AML-193 (cell line): ENCODE measurements around the gene STK16.
"Not testable (repeated sequence)": the region's sequence is repeated elsewhere in the genome, so short reads cannot be mapped to it uniquely, and the experiment has no call there.

Experiments used
- DNase-seq, 2 experiments: peaks; one replicate each; lab custom pipeline; 2025; lab: John Stamatoyannopoulos, UW

STK16 gene

DNA sequence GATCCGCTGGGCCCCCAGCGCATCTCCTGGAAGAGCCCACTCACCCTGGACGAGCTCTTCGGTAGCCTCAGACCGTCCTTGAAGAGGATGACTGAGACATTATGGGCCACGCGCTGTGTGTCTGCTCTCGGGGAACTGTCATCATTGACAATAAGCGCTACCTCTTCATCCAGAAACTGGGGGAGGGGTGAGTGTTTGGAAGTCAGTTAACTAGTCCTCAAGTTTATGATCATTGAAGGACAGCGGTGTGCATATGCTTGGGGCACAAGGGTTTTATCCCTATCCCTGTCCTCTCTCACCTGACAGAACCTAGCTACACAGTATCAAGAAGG lies 586 bp downstream of the STK16 start:
- no peak for DNase-seq

DNA sequence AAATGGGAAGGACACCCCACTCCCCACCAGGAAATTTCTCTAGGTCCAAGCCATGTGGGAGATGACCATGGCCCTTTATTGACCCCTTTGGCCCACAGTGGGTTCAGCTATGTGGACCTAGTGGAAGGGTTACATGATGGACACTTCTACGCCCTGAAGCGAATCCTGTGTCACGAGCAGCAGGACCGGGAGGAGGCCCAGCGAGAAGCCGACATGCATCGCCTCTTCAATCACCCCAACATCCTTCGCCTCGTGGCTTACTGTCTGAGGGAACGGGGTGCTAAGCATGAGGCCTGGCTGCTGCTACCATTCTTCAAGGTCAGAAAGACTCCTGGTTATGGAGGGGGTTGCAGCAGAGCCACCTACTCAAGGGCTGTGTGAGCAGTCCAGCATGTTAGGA lies 1.3 kb downstream of the STK16 start:
- no peak for DNase-seq

DNA sequence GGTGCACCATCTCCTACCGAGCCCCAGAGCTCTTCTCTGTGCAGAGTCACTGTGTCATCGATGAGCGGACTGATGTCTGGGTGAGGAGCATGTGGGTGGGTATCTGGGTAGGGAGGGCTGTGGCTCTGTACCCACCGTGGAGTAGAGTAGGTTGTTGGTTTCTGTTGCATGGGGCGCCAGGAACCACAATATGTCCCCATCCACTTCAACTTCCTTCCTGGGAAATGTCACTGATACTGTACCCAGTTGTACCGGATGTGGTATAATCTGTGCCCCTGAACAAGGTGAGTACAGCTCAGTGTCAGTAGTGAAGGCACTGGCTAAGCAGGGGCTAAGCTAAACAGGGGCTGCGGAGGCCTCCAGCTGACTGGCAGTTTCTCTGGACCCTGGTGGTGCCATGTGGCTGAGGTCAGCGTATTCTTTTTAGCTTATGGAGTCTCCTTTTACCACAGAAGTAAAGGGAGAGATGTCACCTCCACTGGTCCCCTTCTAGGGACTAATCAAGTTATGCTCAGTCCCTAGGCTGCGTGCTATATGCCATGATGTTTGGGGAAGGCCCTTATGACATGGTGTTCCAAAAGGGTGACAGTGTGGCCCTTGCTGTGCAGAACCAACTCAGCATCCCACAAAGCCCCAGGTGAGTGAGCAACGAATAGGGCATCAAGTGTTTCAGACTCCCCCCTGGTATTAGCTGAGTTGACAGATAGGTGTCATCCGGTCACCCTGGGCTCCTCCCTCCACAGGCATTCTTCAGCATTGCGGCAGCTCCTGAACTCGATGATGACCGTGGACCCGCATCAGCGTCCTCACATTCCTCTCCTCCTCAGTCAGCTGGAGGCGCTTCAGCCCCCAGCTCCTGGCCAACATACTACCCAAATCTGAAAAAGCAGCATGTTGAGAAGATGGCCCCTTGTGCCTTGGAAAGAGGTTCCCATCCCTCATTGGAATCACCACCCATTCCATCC lies 2.7 kb downstream of the STK16 start:
- peak; percentile 49 to 52 for DNase-seq

DNA sequence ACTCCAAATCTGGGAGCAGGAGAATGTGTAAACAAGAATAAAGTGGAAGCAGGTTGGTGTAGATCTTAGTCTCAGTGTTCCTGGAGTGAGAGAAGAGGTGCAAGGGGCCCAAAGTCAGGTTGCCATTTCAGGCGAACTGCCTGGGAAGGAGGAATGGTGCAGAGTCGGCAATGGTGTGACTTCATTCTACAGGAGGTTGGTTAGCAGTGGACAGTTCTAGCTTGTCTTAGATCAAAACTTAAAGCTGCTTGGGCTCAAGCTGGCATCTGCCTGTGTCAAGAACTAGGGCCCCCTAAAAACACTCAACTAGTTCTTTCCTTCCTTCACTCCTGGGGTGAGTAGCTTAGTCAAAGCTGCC lies 3.5 kb downstream of the STK16 start:
- DNase-seq: no peak

DNA sequence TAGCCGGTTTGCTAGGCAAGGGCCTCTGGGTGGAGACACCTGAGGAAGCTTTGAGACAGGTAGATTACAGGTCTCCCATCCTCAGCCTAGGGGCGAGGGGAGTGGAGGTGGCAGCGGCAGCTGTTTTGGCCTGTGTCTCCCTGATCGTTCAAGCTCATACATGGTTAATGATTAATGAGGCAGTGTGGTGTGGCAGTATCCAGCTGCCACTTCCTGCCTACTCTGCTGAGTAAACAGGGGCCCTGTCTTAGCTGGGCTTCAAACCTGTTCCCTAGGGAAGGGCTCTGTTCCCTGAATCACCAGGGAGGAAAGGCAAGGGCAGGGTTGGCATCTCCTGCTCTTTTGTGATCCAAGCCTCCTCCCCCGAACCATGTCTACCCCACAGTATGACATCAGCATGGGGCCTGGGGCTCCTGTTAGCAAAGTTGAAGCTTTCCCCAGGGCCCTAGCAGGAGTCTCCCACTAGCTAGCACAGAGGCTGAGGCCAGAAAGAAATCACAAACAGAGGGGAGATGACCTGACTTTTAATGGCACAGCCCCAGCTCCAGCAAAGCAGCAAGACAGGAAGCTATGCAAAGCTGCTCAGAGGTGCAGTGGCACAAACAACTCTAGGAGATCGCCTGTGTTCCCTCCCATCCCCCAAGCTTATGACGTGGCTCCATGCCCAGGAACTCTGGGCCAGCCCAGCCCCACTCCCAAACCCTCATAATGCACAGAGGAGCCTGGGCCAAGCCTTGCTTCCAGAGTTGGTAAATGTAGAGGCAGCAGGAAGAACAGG lies 4.1 kb downstream of the STK16 start:
- peak; percentile 82 to 84 for DNase-seq

DNA sequence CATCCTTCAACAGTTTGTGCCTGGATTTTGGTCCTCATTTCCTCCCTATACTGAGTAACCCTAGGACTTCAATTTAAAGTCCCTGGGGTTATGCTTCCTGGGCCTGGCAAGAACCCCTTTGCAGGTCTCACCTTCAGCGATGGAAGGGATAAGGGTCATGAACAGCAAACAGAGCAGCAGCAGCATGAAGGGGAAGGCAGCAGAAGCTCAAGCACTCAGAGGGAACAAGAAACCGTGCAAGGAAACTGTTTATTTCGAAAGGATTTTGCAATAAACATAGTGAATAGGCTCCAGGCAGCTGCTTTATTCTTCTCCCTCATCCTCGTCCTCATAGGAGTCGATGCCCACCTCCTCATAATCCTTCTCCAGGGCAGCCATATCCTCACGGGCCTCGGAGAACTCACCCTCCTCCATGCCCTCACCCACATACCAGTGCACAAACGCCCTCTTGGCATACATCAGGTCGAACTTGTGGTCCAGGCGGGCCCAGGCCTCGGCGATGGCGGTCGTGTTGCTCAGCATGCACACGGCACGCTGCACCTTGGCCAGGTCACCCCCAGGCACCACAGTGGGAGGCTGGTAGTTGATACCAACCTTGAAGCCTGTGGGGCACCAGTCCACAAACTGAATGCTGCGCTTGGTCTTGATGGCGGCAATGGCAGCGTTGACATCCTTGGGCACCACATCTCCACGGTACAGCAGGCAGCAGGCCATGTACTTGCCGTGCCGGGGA lies 4.9 kb downstream of the STK16 start:
- peak; percentile 58 to 69 for DNase-seq

DNA sequence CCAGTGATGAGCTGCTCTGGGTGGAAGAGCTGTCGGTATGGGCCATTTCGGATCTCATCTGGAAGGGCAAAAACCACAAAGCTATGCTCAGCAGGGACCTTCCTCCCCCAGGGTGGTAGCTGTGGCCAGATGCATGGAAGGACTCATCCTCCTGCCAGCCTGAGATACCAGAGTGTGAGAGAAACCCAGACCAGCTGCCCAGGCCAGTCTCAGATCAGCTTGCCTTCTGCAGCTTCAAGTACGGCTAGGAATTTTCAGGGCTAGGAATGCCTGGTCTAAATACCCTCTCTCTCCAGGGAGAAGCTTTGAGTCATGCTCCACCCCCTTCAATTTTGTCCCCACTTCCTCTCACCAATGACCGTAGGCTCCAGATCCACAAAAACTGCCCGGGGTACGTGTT lies 6.4 kb downstream of the STK16 start:
- no peak for DNase-seq

DNA sequence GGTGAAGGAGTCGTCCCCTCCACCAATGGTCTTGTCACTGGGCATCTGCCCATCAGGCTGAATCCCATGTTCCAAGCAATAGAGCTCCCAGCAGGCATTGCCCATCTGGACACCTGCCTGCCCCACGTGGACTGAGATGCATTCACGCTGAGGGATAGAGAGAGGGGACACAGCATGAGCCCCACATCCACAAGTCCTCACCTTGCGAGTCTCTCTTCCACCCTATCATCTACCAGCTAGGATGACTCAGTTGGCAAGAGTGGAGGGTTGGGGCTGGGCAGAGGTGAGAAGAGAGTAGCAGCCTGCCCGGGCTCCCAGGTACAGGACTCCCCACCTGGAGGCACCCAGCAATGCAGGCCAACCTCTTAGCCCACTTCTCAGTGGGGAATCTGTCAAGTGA lies 6.8 kb downstream of the STK16 start:
- DNase-seq: no peak

DNA sequence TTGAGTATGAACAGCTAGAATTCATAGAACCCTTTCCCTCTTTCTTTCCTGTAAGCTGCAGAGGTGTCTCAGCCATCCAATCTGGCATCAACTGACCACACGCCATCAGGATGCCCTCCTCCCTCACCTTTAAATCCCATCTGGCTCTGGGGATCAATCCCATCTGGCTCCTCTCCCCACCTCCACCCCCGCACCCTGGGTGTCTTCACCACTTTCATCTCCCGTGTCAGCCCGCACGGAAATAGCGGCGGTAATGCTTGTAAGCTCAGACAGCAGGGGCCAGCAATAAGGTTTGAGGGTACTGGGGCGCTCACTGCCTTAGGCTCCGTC lies 7.3 kb downstream of the STK16 start:
- DNase-seq: no peak

DNA sequence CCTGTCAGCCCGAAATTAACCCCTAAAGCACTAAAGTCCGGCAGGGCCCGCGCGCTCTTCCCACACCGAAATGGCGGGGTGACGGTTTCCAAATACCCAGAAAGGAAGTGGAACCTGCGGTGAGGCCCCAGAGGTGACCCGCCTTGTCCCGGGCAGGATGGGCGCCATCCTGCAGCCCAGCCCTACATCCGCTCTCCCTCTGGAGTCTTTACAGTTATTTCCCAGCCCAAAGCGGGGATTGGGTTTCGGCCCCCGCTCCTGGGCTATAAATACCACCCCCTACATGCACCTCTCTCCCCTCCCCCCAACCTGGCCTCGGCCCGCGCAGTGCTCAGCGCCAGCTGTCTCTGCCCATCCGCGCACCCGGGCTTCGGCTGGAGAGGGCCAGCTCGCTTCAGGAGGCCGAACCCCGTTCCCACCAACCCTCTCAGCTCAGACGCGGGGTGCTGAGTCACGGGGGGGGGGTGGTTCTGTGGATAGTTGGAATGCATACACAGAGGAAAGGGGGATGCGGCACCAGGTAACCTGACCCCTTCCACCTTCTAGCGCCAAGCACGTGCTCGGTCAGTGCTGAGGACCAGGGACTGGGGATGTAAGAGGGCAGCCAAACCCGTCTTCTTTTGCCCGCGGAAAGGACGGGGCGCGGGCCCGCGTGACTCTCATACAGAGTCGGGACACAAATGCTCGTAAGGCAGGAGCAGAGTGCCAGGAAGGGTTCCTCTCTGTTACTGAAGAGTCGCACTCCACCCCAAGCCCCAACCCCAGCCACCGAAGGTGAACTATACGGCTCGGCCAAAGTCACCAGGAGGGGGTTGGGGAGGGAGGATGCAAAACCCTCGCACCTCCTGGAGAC lies 7.8 kb downstream of the STK16 start, which contains the start of gene TUBA4B:
TUBA4B (plus strand) TSS at position 344 of the 853 bp plus-strand sequence; CDS start at position 509, 165 bp downstream.
- DNase-seq: peak; percentile 39 to 42

DNA sequence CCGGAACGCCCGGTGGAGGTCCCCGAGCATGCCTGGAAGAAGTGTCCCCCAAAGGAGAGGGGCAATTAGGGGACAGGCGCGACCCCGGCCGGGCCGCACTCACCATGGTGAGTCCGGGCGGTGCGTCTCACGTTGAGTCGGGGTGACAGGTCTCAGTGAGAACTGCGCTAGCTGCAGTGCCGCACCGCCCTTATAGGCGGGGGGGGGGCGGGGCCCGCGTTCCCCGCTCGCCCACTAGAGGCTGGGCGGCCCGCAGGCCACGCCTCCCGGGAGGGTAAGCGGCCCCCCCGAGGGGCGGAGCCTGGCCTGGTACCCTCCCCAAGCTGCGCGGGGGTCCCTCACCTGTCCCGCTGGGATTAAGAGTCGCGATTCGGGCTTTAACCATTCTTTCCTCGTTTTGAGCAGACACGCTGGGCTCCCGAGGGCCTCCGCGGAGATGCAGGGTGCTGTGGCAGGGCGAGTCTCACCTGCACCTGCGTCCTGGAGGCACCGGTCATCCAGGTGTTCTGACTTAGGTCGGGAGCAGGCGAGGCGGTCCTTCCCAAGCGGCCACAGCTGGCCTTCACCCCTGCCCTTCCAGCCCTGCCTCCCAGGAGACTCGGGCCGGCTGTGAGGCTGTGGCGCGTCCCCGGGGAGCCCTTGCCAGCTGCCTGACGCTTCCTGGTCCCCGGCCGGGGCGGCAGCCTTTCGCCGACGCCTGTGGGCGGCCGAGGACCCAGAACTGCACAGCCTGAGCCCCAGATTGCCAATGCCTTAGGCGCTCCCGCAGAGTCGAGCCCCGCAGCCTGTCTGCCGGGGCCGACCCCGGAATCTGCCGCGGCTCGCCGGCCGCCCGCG lies 8.7 kb downstream of the STK16 start, which contains the start of gene TUBA4A:
TUBA4A (minus strand) TSS at position 166 of the 837 bp plus-strand sequence; CDS start at position 106, 60 bp downstream.
- peak; percentile 58 to 62 for DNase-seq

DNA sequence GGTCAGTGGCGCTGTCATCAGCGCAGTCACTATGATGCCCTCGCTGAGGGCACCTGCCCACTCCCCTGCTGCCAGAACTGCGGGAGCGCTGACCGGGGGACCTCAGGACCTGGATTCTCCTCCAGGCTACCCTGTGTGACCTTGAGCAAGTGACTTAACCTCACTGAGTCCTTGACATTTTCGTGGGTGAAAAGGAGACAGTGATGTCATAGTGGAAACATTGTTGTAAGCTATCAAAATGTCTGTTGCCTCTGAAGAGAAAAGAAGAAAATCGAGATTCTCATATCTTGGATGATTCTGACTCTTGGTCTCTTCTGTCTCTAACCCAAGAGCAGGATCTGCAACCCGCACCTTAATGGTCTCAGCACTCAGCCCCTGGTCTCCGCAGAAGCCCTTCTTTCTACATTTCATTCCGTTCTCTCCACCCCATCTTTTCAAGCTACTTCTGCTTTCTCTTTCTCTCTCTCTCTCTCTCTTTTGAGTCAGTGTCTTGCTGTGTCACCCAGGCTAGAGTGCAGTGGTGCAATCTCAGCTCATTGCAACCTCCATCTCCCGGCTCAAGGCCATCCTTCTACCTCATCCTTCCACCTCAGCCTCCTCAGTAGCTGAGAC lies 9.4 kb downstream of the STK16 start:
- peak; percentile 74 to 76 for DNase-seq

DNA sequence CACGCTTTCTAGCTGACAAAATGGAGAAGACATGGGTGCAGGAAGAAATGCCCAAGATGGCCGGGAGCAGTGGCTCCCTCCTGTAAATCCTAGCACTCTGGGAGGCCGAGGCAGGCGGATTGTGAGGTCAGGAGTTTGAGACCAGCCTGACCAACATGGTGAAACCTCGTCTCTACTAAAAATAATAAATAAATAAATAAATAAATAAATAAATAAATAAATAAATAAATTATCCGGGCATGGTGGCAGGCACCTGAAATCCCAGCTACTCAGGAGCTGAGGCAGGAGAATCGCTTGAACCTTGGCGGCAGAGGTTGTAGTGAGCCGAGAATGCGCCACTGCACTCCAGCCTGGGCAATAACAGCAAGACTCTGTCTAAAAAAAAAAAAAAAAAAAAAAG lies 13.7 kb downstream of the STK16 start:
- not testable (repeated sequence) for DNase-seq

DNA sequence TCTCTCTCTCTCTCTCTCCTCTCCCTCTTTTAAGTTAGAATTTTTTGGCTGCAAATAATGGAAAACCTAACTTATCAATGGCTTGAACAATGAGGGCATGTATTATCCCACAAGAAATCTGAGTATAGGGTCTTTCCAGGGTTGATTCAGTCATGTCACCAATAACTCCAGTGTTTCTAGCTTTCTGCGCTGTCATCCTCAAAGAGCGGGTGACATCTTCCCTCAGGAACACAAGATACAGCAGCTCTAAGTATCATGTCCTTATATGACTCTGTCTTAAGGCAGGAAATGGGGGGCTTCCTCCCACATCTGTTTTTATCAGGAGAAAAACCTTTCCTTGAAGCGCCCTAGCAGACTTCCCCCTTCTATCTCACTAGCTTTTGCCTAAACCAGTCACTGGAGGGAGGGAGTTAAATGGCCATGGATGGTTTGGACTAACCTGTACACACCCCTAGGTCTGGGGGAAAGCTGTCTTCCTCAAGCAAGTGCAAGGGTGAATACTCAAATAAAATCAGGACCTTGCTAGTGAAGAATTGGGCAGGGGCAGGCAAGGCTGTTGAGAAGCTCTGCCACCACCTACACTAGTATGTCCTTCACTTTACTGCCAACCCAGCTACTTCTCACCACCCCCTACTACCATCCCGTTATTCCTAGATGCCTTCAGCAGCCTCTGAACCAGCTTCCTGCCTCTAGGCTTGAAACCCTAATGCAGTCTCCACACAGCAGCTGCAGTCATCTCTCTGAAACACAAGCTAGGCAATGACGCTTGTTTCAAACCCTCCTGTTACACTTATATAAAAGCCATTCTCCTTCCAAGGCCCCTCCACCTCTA lies 16.0 kb downstream of the STK16 start:
- DNase-seq: no peak

DNA sequence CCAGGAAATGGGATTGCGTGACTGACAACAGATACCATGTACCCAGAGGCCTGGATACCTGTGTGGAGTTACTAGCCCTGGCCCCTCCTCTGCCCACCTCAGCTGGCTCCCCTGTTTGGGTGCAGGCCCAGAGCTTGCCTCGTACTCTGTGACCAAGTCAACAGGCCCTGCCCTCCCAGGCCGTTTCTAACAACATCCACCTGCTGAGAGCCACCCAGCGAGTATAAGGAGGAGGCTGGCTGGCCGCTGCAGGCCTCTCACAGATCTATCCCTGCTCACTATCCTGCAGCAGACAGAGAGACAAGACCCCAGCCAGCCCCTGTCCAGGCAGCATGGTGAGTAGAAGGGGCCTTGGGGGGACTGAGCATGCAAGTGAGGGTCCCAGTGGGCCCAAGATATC lies 21.0 kb downstream of the STK16 start:
- no peak for DNase-seq

DNA sequence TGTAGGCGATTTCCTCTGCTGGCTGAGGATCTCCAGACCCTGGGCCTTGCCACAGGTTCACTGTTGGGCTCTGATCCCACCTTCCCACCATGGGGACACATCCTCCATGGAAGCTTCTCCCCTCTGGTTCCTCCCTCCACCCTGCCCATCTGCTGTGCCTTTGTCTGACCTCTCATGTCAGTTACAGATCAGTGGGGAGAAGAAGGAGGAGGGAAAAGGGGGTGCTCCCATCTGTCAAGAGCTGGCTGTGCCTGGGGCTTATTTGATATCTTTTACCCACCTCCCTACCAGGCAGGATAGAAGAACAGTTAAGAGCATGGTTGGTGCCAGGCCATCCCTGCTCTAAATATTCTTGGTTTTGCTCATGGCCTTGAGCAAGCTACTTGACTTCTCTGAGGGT lies 21.6 kb downstream of the STK16 start:
- no peak for DNase-seq

DNA sequence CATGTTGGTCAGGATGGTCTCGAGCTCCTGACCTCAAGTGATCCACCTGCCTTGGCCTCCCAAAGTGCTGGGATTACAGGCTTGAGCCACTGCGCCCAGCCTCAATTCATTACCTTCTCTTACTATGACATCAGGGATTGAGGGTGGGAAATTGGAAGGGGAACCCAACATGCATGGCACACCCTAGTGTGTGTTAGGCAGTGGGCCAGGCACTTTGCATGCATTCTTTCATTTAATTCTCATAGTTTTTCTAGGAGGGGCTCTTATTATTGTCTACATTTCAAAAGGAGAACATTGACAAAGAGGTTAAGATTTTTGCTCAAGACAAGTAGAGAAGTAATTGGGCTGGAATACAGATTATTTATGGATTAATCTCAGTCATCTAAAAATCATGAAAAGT lies 23.0 kb downstream of the STK16 start:
- DNase-seq: no peak

DNA sequence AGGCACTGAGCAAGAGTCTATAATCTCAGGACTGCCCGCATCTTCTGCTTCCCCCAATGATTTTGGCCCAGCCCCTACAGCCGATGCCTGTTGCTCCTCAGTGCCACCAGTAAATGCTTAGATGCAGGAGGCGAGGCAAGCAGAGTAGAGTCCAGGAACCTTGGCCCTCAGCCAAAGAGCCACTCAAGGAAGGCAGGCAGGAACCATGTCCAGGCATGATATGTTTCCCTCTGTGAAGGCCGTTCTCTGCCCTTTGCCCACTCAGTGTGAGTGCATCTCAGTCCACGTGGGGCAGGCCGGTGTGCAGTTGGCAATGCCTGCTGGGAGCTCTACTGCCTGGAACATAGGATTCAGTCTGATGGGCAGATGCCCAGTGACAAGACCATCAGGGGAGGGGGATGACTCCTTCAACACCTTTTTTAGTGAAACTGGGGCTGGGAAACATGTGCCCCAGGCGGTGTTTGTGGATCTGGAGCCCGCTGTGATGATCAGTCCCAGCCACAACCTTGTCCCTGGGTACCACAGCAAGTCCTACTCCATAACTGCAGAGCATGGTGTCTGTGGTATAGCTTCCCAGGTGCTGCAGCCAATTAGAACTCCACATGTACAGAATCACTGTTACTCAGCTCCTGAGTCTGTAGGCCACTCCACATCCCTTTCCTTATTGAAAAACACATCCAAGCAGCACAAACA lies 24.2 kb downstream of the STK16 start:
- no peak for DNase-seq

DNA sequence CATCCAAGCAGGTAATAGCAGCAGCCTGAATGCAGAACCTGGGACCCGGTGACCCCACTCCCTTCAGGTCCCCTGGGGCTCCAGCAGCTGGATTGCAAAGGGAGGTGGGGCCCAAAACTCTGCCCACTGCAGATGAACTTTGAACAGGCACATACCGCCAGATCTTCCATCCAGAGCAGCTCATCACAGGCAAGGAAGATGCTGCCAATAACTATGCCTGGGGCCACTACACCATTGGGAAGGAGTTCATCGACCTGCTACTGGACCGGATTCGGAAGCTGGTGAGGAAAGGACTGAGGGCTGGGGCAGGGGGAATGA lies 24.7 kb downstream of the STK16 start:
- no peak for DNase-seq
